Stimulated activated CD4-positive, alpha-beta T cell treated with anti-CD3 and anti-CD28 coated beads, Interleukin-4, amount 100 ng/mL, for 4 hours (primary cell): ENCODE measurements around the gene PCOLCE2.

ENCODE experiments used
- DNase-seq, 2 experiments: peaks; one replicate each; pipeline ENCODE4 v3.0.0-alpha.2; 2020

Gene PCOLCE2, protein sequence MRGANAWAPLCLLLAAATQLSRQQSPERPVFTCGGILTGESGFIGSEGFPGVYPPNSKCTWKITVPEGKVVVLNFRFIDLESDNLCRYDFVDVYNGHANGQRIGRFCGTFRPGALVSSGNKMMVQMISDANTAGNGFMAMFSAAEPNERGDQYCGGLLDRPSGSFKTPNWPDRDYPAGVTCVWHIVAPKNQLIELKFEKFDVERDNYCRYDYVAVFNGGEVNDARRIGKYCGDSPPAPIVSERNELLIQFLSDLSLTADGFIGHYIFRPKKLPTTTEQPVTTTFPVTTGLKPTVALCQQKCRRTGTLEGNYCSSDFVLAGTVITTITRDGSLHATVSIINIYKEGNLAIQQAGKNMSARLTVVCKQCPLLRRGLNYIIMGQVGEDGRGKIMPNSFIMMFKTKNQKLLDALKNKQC

DNA sequence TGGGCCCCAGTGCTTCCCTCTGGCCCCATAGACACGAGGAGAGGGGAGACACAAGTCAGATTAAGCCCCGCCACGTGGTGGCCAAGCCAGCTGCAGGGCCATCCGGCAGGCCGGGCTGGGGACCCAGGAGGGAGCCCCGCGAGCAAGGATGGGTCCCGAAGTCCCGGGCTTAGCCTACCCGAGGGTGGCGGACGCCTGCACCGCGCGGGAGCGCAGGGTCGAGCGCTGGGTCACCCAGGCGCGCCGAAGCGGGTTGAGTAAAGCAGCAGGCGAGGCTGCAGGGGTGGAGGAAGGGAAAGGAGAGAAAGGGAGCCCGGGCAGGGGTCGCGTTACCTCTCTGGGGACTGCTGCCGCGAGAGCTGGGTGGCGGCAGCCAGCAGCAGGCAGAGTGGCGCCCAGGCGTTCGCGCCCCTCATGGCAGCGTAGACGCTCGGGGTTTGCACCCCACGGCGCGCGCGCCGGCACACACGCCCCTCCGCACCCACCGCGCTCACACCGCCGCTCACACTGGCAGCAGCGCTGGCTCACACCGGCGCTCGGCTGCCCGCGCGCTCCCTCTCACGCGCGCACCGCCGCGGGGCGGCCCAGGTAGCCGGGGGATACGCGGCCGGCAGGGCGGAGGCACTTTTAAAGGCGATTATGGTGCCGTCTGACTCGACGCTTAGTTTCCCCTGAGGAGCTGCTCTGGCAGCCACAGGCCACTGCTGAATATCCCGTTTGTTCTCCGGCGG lies at the start of gene PCOLCE2:
PCOLCE2 (minus strand) TSS at position 603 of the 731 bp plus-strand sequence; CDS start at position 416, 187 bp downstream.
- peak in 1 of 2 experiments; percentile 10 for DNase-seq

DNA sequence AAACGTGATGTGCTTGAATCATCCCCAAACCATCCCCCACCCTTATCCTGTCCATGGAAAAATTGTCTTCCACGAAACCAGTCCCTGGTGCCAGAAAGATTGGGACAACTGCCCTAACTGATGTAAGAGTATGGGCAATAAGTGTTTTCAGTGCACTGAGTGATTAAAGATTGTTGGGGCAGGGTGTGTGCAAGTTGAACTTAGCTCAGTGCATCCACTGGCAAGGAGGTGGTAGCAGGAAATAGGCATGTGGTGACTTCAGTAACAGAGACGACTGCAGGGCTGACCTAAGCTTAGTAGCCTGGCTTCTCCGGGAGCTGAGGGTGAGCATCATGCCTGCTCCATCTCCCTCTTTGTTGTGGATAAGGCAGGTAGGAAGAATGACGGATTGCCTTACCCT lies 47.1 kb upstream of the PCOLCE2 start:
- no peak for DNase-seq

DNA sequence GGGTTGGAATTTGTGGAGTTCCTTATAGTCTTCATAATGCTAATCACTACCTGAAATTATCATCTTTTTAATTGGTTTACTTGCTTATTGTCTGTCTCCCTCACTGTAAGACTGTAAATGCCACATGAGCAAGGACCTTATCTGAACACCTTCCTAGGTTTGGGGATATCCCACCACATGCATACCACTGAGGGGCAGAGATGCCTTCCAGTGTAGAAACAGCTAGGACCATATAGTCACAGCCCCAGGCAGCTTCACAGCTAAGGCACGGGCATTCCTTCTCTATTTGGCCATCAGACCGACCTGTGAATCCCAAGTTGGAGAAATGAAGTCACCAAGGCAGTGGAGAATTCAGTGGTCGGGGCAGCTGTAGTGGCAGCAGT lies 46.0 kb upstream of the PCOLCE2 start:
- no peak for DNase-seq

DNA sequence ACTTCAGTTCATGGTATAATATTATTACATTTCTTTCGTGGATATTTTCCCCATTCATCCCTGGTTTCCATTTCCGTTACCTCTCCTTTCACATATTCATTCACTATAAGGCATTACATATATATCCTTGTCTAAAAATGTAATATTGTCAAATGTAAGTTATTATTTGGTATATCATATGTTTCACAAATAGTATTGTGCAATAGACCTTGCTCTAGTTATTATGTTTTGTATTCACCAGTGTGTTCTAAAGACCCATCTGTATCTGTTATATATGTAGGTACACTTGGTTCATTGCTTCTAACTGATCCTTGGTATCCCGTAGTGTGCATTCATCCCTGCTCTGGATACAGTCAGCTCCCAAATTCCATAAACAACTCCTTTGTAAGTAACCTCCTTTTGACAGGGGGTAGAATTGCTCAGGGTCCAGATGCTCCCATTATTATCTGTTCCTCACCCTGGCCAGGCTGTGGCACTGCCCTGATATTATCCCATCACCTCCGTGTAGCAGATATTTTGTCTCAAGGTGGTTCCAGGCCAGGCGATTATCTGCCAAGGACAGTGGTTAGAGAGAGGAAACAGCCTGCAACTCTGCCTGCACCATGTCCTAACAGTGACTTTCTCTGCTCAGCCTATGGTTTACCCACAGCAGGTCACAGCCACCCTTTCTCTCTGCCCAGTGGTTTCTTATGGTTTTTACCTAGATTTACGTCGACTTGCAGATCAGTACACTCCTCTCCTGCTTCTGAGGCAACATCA lies 45.4 kb upstream of the PCOLCE2 start:
- no peak for DNase-seq

DNA sequence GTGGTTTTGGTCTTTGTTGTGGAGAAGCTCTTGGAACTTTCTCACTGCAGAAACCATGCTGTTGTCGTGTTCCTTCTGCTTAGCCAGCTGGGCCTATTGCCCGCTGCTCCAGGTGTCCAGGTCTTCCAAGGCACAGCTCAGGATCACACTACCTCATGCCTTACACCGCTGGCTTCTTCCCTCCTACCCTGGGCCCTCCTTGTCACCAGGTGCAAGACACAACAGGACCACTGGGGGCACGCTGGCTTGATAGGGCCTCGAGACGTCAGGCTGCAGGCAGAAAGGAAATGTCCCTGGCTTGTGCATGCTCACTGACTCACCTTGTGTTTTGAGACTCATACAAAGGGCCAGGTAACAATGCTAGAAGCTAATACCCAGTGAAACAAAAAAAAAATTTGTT lies 42.3 kb upstream of the PCOLCE2 start:
- peak in 1 of 2 experiments; percentile 14 for DNase-seq

DNA sequence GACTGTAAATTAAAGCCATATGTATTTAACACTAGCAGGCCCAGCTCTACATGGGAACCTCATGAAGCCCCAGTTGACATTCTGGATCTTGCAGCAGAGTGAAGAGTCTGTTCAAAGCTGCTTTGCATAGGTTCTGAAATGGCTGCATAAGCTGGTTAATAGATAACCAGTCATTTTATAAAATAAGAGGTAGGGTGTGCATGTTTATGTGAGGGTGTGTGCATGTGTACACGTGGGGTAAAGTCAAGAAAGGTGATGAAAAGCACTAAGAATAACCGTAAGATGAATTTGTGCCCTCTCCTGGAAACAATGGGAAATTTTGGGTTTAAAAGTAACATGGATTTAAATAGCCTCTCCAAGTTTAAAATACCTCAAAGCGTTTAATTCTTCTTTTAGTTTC lies 41.6 kb upstream of the PCOLCE2 start:
- no peak for DNase-seq

DNA sequence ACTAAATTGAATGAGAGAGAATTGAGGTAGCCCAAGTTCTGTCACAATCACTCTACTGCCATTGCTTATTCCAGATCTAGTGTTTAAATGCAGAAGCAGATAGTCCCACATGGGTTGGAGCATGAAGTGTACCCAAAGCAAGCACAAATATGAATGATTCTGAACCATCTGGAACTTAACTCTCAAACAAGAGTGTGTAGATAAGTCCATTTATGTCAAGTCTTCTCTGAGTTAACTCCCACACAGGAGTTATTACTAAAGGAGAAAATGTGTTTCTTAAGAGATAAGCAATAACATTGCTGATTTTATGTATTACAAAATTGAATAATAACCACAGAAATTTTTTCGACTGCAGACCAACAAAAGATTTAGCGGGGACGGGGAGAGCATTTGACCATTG lies 41.0 kb upstream of the PCOLCE2 start:
- no peak for DNase-seq

DNA sequence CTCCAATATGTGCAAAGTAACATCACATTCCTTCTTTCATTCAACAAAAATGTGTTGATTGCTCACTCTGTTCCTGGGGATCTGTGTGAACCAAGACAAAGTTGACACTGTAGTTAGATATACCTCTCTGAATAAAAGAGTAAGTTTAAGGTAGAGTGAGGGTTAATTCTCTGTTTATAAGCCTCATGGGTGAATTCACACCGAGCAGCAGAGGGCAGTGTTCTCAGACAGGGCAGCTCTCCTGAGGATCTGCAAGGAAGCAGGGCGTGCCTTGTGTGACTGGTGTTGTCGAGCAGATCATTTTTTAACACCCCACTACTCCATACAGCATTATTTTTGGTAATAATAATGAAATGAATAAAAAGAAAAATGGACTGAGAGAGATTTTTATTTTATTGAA lies 40.2 kb upstream of the PCOLCE2 start:
- peak; percentile 13 to 22 for DNase-seq

DNA sequence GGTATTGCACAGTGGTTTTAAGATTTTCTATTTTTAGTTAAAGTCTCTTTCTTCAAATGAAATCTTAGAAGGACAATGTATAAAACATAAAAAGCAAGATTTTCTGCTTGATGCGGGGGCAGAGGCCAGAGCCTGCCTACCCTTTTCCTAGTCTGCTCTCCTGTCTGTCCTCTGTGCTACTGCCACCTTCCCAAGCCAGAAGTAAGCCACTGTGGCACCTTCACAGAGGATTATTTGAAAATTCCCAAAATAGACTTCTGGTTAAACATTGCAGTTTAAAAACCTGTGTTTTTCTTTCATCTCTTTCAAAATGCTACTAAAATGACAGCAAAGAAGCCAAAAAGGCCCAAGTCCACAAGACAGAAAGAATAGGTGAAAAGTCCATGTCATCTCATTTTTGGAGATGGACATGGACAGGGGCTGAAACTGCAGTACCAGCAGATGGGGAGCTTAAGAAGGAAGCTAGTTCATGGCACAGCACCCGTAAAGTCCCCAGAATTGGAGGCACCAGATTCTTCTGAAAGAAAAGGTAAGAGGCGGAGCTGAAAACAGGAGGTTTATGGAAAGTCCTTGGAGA lies 37.6 kb upstream of the PCOLCE2 start:
- DNase-seq, result no peak

DNA sequence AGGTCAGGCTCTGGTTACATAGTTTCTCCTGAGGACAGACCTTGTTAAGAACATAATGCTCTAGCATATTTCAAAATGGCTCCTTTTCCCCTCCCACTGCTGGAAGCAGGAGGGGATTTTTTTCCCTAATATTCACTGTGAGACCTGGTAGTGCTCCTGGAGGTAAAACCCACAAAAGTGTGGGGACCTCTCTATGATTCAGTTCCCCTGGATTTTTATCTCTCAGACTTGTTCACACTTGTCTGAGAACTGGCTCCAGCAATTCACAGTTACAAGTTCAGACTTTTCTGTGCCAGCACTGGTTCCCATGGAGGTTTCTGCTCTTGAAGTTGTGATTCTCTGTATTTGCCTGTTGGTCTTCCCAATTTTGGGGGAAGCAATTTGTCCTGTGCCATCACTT lies 36.3 kb upstream of the PCOLCE2 start:
- no peak for DNase-seq

DNA sequence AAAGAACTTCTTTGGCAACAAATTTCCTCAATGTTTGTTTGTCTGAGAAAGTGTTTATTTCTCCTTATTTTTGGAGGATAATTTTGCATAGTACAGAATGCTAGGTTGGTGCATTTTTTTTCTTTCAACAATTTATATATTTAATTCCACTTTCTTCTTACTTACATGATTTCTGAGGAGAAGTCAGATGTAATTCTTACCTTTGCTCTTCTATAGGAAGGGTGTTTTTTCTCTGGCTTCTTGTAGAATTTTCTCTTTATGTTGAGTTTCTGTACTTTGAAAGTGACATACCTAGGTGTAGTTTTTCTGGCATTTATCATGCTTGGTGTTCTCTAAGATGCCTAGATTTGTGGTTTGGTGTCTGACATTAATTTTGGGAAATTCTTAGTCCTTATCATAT lies 34.8 kb upstream of the PCOLCE2 start:
- no peak for DNase-seq

DNA sequence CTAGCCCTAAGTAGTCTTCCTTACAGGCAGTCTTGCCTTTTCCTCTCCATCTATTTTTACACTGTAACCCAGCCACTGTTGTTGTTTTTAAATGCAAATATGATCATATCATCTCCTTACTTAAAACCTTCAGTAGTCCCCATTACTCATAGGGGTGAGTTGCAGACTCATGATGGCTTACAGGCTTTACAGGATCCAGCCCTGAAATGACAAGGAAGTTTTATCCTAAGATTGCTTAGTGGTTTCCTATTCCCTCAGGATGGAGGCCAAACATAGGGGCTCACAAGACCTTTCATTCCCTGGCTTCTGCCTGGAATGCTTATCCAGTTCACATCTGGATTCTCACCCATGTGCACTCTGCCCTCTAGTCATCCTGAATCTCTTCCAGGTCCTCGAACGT lies 27.7 kb upstream of the PCOLCE2 start:
- no peak for DNase-seq

DNA sequence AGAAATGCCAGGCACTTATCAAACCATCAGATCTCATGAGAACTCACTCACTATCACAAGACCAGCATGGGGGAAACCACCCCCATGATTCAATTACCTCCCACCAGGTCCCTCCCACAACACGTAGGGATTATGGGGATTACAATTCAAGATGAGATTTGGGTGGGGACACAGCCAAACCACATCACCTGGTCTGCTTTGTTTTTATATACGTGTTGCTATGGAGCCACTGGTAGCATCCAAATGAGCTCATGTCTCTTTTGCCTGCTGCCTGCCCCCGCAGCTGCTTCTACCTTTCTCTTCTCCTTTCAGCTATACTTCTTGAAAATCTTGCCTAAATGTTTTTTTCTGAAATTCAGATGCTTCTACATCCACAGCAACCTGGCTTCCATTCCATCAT lies 26.8 kb upstream of the PCOLCE2 start:
- no peak for DNase-seq

DNA sequence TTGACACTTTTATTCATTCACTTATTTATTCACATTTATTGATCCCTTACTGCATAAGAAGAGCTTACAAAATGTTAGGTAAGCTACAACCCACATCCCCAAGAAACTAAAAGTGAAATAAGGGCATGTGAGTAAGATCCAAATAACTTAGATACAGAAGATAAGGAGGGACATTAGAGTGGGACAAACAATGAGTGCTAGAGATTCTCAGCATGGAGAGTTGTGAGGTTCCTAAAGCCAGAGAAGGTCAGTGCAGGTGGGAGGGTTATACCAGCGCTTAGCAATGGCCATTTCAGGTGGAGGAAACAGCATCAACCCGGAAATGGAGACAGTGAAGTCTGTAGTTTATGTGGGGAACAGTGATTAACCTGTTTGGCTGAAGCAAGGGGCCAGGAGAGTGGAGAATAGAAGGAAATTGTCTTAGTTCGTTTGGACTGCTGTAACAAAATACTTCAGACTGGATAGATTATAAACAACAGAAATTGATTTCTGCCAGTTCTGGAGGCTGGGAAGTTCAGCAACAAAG lies 25.5 kb upstream of the PCOLCE2 start:
- no peak for DNase-seq

DNA sequence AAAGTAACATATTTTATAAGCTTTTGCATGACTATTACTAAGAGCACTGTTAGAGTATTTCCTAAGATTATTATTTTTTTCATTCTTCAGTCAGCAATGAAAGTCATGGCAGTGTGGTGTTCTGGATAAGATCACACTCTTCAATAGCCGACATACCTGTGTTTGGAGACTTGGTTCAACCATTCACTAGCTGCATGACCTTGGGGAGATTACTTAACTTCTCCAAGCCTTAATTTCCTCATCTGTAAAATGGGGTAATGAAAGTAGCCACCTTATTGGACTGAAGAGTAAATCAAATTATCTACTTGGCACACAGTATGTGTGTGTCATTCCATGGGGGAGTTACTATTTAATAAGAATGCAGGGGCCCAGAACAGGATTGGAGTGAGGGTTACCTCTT lies 24.5 kb upstream of the PCOLCE2 start:
- no peak for DNase-seq

DNA sequence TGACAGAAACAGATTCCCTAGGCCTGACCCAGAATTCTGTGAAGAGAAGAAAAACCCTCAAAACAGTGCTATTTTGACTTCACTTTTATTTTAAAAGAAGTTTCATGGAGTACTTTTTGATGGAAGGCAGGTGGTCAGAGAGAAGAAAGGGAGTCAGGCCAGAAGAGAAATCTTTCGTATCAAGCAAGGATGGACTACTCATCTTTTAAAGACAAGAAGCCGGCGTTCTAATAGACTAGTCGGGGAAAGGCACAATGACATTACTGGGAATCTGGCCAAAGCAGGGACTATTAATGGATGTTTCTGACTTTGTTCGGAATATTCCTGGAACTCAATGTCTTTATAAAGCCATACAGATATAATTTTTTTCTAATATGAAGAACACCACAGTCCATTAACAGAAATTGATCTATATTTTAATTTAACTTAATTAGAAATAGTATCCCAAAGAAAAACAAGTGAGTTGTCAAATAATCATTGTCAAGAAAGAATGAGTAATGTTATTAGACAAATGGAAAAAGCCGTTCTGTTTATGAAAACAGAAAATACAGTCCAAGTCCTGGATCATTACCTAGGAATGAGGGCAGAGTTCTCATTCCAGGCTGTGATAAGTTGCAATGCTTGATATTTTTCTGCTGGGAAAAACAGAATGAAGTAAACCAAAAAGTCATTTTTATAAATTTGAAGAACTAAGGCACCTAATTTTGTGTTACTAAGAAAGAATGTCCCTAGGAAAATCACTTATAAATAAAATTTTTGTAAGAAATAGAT lies 23.7 kb upstream of the PCOLCE2 start:
- DNase-seq, result no peak

DNA sequence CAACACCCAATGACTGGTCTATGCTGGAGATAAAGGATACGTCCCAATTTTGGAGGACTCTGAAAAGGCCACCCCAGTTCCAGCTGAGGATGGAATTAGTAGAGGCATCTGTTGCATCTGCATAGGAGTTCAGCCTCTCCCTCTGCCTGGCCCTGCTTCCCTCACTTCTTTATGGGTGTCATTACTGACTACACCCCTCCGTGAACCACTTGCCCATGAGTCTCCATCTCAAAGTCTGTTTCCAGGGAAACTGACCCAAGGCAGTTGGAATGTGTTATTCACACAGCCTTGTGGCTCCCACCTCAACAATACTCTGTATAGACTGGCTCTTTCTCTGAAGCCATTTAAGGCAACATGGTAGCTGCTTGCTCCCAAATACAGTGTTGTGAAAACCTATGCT lies 21.4 kb upstream of the PCOLCE2 start:
- no peak for DNase-seq

DNA sequence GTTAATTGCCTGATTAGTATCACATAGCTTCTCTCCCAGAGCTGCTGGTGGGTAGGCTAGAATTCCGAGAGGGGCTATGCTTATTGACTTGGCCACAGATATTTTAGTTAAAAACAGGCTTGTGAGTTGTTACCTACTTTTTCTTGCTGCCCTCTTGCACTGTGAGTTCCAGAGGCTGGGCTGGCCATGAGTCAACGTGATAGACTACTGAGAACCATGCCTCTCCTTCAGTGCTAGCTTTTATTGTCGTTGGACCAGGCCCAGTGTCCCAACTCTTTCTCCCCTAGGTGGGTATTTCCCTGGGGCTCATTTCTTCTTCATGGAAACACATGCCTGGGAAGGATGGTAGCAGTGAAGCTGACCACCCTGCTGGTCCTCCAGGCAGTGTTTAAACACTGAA lies 20.4 kb upstream of the PCOLCE2 start:
- DNase-seq, result no peak

DNA sequence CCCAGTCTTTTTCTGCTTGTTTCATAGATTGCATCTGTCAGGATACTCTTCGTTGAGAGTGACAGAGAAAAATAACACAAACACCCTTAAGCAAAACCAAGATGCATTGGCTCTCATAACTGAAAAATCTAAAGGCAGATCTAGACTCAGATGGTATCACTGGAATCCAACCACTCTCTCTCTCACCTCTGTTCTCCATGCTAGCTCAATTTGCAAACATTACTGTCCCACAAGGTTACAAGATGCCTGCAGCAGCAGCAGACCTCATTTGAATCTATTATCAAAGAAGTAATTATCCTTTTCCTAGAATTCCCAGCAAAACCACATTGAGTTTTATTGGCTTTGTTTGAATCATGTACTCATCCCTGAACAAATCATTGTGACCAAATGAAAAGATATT lies 19.1 kb upstream of the PCOLCE2 start:
- no peak for DNase-seq

DNA sequence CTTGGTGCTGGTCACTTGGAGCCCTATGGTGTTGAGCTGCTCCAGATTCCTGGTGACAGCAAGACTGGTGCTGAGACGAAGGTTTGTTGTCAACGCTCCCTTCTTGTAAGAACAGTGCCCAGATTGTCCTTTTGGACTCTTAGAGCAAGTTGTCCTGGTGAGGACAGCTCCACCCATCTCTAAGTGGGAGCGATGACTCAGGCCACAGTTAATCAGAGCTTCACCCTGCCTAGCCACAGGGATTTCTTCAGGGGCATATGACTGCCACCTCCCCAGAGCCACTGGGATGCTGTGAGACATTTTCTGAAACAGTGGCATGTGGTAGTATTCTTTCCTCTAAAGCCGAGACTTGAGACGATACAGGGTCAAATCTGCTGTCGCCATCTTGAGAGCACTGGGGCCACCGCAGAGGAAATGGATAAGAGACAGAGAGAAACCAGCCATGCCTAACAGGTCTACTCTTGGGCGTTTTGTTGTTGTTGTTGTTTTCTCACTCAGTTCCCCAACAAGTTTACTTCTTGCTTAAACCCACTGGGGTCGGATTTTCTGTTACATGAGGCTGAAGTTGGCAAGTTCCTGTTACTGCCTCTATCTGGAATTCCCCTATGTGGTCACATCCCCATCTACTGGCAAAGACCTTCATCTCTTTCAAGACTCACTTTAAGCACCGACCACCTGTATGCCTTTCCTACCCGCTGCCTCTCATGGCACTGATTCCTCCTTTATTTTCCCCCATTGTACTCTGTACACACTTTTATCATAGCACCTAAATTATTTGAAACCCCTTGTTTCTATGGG lies 16.0 kb upstream of the PCOLCE2 start:
- no peak for DNase-seq

DNA sequence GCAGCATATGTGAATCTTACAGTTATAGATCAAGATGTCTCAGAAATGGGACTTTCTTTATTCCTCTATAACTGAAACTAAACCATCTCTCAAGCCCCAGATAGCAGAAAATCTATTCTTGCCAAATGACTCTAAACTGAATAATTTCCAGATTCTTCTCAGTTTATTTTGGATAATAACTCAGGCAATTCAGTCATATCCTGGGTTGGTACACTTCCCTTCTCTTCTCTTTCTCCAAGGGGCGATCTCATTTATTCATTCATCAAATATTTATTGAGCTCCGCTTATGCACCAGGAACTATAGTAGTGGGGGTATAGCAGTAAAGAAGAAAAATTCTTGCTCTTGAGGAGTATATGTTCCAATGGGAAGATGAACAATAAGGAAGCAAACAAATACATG lies 13.5 kb upstream of the PCOLCE2 start:
- DNase-seq, result no peak
